GM21737 (cell line): ENCODE results near the gene PLXNA4.

Source experiments
- ATAC-seq: cut with Tn5 transposase; IDR thresholded peaks from one replicate; pipeline ENCODE4 v1.9.1; 2021; ENCODE audit warnings: mild to moderate bottlenecking, moderate library complexity; ENCODE audit not compliant: unreplicated experiment

Gene PLXNA4

GRCh38 chr7:132592936-132593335 lies 16.7 kb upstream of the PLXNA4 start:
- no peak for ATAC-seq

DNA sequence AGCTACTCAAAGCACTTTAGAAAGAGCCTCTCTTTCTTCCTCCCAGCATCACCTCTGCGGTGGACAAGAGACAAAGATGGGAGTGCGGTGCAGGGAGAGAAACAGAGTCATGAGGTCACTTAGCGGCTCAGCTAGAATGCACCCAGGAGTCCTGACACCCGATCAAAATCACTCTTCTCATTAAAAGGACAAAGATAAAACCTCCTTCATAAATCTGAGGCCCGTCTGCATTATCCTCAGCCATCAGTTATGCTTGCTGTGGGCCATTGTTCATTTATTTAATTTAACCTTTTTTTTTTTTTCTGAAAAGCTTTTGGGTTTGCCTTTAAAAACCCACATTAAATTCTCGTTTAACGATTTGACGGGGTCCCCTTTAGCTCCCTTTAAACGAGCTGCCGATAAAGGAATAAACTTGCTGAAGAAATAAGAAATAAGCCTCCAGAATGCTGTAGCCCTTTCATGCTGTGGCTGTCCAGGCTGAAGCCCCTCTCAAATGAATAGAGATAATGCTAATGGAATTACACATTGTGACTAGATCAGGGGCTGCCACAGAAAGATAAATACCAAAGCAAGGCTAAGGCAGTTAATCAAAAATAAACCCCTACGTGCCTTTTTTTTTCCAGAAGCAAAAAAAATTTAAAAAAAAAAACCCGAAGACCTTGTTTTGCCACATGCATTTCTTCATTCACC lies 16.1 kb upstream of the PLXNA4 start:
- no peak for ATAC-seq

GRCh38 chr7:132590162-132590561 lies 13.9 kb upstream of the PLXNA4 start:
- ATAC-seq, result no peak

DNA sequence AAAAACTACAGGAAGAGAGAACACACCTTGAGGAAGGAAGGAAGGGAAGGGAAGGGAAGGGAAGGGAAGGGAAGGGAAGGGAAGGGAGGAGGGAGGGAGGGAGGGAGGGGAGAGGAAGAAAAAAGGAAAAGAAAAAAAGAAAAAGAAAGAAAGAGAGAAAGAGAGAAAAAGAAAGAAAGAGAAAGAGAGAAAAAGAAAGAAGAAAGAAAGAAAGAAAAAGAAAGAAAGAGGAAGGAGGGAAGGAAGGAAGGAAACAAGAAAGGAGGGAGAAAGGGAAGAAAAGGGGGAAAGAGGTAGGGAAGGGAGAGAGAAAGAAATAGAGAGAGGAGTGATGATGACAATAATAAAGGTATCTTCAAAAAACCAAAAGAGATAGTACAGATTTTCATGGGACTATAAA lies 12.3 kb upstream of the PLXNA4 start:
- ATAC-seq, result no peak

DNA sequence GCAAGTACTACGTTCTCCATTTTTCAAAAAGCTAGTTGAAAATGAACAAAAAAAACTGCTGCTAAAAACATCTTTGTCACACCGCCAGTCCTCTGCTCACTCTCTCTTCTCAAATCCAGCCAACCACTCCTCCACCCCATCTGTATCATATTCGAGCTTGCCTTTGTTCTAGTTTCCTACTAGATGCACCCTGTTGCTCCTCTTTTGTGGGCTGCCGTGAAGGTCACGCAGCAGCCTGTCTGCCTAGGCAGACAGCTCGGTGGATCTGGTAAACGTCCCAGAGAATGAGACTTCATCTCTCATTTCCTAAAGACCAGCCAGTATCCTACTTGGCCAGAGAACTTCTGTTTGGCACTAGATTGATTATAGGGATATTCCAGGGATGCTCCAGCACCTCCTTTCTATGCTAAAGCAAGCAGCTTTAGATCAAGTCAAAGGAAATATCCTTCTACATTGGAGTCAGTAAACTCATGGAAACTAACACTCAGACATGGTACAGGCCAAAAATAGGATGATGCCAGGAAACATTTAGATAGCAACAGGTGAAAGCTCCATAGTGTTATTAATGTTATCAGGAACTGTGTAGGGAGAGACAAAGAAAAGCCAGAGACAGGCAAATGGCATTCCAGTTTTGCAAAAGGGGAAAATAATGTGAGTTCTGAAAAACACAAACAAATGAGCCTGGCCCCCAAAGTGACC lies 8.7 kb upstream of the PLXNA4 start:
- ATAC-seq, result no peak

DNA sequence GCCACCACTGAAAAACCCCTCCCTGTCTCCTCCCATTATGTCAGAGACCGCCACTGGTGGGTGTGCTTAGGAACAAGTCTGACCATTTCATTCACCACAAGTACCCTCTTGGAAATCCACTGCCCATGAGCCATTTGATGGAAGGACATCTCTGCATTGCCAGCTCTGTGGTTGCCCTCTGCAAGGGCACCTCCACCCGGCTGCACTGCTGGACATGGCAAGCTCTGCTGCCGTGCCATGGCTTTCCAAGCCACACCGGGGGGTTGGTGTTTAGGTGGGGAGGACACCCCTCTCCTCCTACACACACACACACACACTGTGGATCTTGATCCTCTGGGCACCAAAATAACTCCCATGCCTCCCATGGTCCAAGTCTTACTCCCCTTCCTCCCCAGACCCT lies 5.2 kb upstream of the PLXNA4 start:
- no peak for ATAC-seq

DNA sequence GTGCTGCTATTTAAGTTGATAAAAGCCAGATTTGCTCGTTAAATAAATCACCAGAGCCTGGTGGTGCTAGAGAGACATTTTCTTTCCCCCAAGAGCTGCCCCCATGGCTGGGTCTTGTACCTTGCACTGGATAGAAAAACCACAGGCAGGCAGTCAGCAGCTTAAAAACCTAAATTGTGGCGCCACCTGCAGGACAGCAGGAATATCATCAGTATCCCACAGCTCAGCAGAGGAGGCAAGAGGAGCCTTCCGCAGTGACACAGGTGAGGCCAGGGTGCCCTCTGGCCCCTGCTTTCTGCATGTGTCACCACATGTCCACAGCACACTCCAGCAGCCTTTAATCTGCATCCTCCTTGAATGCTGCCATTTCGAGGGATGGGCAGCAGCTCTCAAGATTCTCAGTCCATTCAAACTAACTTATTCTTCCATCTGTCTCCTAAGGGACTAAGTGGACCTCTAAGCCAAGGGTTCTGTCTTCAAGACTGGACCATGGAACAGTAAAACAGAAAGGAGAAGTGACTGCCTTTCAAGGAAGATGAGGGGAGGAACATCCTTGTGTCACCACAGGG lies 4.5 kb upstream of the PLXNA4 start:
- no peak for ATAC-seq

GRCh38 chr7:132580277-132580676 lies 4.0 kb upstream of the PLXNA4 start:
- ATAC-seq, result no peak

DNA sequence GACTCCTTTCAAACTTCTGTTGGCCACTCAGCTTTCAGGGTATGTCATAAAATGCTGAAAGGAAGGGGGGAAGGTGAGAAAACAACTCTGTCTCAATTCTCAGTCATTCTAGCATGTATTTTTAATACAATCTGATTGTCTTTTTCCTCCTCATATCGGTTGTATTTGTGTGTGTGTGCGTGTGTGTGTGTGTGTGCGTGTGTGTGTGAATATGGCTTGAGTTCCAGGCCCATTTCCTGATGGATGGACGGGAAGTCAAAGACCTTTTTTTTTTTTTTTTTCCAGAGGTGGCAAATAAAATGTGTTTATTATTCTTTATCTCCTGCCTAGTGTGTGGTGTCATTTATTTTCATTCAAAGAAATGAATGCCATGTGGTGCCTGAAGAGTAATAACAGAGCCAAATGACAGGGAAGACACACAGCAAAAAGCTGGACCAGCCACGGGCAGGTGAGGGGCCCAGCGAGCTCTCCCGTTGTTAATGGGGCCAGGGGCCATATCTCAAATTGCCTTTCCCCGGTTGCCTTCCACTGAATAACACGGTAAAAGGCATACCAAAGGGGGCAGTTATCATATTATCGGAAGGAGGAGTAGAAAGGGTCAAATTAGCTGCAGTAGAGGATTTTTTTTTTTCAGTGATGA lies 3.1 kb upstream of the PLXNA4 start:
- ATAC-seq, result no peak

GRCh38 chr7:132578826-132579225 lies 2.6 kb upstream of the PLXNA4 start:
- ATAC-seq, result no peak

DNA sequence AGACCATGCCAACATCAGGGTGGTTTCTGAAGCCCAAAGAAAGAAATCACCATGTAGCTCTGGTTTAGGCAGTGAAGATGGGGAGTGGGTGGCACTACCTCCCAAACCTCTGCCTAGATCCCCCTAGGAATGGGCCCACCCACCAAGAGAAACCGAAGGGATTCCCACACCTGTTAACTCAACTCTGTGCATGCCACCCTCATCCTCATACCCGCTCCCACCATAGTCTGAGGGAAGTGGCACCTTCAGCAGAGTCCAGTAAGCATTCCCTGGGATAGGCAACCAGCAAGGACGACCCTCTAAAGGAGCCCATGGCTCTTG lies 1.7 kb upstream of the PLXNA4 start:
- no peak for ATAC-seq

DNA sequence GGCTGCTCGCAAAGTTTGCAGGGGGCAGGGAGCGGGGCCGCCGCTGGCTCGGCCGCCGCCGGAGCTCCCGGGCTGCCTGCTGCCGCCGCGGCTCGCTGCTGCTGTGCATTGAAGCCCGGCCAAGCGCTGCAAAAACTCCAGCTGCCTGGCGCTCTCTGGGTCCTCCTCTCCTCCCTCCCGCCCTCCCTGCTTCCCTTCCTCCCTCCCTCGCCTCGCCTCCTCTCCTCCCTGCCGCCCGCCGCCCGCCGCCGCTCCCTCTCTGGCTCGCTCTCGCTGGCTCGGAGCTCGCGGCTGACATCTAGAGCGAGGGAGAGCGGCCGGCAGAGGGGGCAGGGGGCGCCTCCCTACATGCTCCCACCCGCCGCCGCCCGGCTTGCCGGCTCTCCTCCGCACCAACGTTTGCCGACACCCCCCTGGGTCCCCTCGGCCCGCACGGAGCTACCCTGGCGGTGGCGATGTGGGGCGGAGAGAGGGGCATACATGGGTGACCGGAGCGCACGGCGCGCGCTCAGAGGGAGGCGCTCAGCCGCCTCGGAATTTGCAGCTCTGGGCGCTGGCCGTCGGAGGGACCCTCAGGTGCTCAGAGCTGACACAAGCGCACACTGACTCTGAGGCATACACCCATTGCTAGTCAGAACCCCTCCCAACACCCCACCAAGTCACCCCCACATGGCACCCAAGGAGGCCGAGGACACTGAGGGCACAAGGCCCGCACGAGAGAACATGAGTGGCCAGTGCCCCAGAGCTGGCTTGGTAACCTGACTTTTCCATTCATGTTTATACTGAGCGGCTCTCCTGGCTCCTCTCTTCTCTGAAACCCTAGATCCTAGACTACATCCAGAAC lies 1.2 kb upstream of the PLXNA4 start:
- no peak for ATAC-seq

DNA sequence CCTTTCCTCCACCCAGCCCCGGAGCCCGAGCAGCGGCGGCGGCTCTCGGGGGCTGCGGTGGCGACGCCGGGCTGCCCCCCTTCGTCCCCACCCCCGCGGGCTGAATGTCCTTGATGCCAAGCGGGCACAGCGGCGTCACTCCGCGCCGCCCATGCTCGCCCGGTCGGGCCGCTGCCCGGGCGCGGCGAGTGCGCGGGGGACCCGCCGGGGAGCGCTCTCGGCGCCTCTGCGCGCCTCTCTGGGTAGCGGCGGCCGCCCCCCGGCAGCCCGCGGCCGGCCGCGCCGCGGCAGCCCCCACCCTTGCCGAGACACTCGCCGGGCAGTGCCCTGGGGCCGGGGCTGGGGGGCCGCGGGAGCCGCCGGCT lies 433 bp upstream of the PLXNA4 start:
- ATAC-seq, result no peak

GRCh38 chr7:132575419-132575981 lies 770 bp downstream of the PLXNA4 start:
- no peak for ATAC-seq

GRCh38 chr7:132574223-132574622 lies 2.0 kb downstream of the PLXNA4 start:
- ATAC-seq, result no peak

DNA sequence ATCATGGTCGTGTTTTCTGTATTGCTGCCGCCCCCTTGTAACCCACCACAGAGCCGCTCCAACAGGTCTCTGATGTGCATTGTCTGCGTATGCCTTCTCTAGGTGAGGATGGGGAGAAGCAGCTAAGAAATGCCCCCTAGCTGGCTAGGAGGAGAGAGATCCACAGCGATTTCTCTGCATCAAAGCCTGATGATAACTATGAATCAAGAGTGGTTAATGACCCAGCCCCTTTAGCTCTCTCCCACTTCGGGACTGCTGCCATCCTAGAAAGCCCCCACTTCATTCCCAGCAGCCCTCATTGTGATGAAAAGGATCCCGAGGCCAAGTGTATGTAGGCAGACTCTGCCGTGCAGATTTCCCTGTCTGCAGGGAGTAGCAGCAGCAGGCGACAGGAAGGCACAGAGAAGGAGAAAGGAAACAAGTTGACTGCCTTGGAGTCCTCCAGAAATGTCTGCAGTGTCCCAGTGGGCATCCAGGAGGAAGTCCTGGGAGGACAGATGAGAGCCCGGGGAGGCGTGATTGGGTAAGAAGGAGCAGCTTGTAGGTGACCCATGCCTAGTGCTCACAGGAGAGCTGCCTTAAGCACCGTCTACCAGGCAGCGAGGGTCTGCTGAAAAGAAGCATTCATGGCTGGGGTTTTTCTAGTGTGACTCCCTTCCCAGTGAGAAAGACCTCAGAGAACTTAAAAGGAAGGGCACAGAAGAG lies 2.9 kb downstream of the PLXNA4 start:
- no peak for ATAC-seq

DNA sequence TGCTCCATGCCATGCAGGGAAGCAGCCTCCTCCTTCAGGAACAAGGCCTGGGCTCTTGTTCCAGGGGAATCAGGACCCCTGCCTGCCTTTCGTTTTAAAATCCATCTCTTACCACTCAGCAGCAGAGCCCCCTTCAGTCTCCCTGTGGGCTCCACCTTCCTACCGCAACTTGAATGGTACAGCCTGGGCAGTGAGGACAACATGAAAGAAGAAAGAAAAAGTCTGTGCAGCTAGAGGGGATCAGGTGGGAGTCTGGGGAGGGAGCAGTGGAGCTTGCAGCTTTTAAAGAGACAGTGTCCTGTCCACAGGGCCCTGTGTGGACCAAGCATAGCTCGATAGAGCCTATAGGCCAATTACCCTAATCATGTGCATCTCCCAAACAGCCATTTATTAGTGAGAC lies 3.7 kb downstream of the PLXNA4 start:
- ATAC-seq, result no peak

DNA sequence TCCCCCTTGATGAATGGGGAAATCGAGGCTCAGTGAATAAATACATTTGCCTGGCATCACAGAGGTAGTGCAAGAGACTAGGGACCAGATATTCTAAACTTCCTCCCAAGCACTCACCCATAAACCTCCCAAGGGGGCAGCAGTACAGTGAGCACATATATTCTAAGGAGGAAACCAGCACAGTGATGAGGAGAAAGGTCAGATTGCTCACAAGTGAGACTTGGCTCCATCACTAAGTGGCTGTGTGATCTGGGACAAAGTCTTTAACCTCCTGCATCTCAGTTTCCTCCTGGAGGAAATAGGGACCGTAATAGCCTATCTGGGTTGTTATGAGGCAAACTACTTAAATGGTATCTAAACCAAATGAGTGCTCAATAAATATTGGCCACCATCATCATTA lies 4.3 kb downstream of the PLXNA4 start:
- ATAC-seq, result no peak

DNA sequence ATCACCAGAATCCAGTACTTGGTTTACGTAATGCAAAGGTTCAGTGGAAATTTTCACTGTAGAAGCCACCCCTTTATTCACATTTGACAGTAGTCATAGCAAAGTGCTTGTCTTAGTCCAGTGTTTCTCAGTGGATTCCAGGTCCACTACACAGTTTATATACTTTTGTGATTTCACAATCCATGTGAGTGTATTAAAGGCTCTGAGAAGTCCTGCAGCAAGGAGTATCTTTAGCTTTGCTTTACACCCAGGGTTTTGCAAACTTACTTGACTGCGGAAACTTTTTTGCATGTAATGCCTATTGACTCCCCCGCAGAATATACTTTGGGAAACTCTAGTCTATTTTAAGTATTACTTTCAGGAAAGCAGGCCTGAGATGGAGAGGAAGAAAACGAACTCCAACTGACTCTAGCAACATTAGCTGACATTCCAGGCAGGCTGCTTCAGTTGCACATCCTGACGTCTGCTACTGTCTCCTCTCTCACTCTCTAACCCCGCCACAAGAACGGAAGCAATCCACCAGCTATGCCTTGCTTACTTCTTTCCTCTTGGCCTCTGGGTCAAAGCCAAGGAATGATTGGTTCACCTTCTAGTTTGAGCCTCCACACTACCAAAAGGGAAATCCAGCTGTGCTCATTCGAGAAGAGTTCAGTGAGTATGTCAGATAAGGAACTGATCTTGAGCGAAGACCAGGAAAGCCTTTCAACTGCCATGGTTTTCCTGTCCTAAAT lies 6.2 kb downstream of the PLXNA4 start:
- ATAC-seq, result no peak

GRCh38 chr7:132568962-132569361 lies 7.3 kb downstream of the PLXNA4 start:
- no peak for ATAC-seq
